Natural killer cell (primary cell): ENCODE data around the gene MTERF1. TPM values are rescaled to one million over a fixed set of nuclear protein-coding genes. Genes with fewer than 3 reads are reported as not detected.

Experiments used
- ATAC-seq, 3 donors: fragments of 150-1000 bp in 2 of 3; fragments of 200-7000 bp in 1 of 3; cut with Tn5 transposase; 1 replicate in 1 of 3; 2 replicates in 2 of 3; pipeline ENCODE4 v1.10.0; 2021; ENCODE audit warnings: mild to moderate bottlenecking in 2 of 3, moderate library complexity in 2 of 3
- DNase-seq, 2 donors: peaks; one replicate each; pipeline versions ENCODE4 v3.0.0 to v3.0.0-alpha.2; 2013 to 2021; ENCODE audit warnings: mixed read lengths in 1 of 2
- H3K27ac ChIP-seq: one replicate; pipeline ENCODE4 v1.5.1; 2013; ENCODE audit warnings: mild to moderate bottlenecking, low read length
- H3K27me3 ChIP-seq: one replicate; pipeline ENCODE4 v1.6.1; 2013; ENCODE audit warnings: low read length; ENCODE audit not compliant: control insufficient read depth, insufficient read depth
- H3K36me3 ChIP-seq: one replicate; pipeline ENCODE4 v1.6.1; 2013; ENCODE audit warnings: low read length; ENCODE audit not compliant: control insufficient read depth, insufficient read depth
- H3K4me1 ChIP-seq: one replicate; pipeline ENCODE4 v1.6.1; 2013; ENCODE audit warnings: low read length; ENCODE audit not compliant: control insufficient read depth, insufficient read depth
- H3K4me3 ChIP-seq: one replicate; pipeline ENCODE4 v1.5.1; 2013; ENCODE audit warnings: low read length
- H3K9me3 ChIP-seq: one replicate; pipeline ENCODE4 v1.6.1; 2013; ENCODE audit warnings: low read length; ENCODE audit not compliant: control insufficient read depth, insufficient read depth
- H3K27ac Mint-ChIP-seq, 2 donors: one replicate each; pipeline ENCODE4 v1.8.0; 2022; ENCODE audit warnings: mild to moderate bottlenecking in 2 of 2, mixed read lengths in 2 of 2, moderate library complexity in 1 of 2
- H3K27me3 Mint-ChIP-seq, 2 donors: one replicate each; pipeline ENCODE4 v1.8.0; 2022; ENCODE audit warnings: low read depth in 2 of 2, mixed read lengths in 2 of 2
- H3K36me3 Mint-ChIP-seq: one replicate; pipeline ENCODE4 v1.8.0; 2022; ENCODE audit warnings: mixed read lengths
- H3K4me1 Mint-ChIP-seq, 2 donors: one replicate each; pipeline ENCODE4 v1.8.0; 2022; ENCODE audit warnings: mixed read lengths in 2 of 2
- H3K4me3 Mint-ChIP-seq: one replicate; pipeline ENCODE4 v1.8.0; 2022; ENCODE audit warnings: mild to moderate bottlenecking, moderate library complexity, mixed read lengths
- H3K9me3 Mint-ChIP-seq, 2 donors: one replicate each; pipeline ENCODE4 v1.8.0; 2022; ENCODE audit warnings: mixed read lengths in 2 of 2
- WGBS: methylation state at CpG from one replicate; pipeline ENCODE4 v1.1.7; 2013; ENCODE audit warnings: missing lambda C conversion rate; ENCODE audit not compliant: insufficient coverage; 5-methylcytosine and 5-hydroxymethylcytosine counted together
- intact Hi-C: fragments of 100-400 bp; cut with micrococcal nuclease; formaldehyde crosslinking; loops from one replicate; pipeline ENCODE4 v1.14.2; 2022
- total RNA-seq, 4 donors: library from RNA; stranded (reverse); fragments of 120-200 nt in 1 of 4; gene quantifications; one replicate each; pipeline versions ENCODE4 v1.2.3 to v1.2.4, GENCODE V29; 2013 to 2022
- TF ChIP-seq, protein P1 (sequence below): fragments of 200-600 bp; IDR thresholded peaks from one replicate; pipeline ENCODE4 v1.8.0; 2022; ENCODE audit warnings: antibody characterized with exemption

MTERF1 gene
- total RNA-seq, 3 donors from 2014 or later (not counting 1 experiment from before 2014, with no cell fraction given) = 15.7 to 20.0 (median 19.0) TPM

GRCh38 chr7:91846436-91846835 lies 34.1 kb downstream of the MTERF1 start:
- intact Hi-C loops = no loop called here

DNA sequence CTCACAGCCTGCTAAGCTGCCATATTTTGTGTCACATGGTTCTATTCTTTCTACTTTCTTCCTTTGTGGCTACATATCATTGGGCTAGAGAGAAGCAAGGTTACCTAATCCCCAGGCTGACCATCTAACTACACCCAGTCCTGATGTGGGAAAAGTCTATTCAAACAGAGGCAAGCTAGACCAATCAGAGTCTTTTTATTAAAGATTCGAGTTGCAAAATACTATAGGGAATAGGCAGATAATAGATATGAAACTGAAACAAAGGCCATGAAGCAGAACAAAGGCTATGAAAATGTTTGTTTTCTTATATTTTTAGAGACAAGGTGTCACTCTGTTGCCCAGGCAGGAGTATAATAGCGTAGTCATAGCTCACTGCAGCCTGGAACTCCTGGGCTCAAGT lies 36.7 kb downstream of the MTERF1 start:
- Mint-ChIP-seq H3K4me3 (no peak overlapping the region), H3K9me3 (peaks cover 3 to 4% of the 10 kb centered on the region in 2 donors), H3K27me3 (no peaks in the 10 kb centered on the region), H3K27ac (no peak overlapping the region), H3K36me3 (no peaks in the 10 kb centered on the region), H3K4me1 (peaks cover 0 to 5% of the 10 kb centered on the region in 2 donors)
- no peak overlapping the region for H3K4me3 ChIP-seq
- TF ChIP-seq, protein P1, sequence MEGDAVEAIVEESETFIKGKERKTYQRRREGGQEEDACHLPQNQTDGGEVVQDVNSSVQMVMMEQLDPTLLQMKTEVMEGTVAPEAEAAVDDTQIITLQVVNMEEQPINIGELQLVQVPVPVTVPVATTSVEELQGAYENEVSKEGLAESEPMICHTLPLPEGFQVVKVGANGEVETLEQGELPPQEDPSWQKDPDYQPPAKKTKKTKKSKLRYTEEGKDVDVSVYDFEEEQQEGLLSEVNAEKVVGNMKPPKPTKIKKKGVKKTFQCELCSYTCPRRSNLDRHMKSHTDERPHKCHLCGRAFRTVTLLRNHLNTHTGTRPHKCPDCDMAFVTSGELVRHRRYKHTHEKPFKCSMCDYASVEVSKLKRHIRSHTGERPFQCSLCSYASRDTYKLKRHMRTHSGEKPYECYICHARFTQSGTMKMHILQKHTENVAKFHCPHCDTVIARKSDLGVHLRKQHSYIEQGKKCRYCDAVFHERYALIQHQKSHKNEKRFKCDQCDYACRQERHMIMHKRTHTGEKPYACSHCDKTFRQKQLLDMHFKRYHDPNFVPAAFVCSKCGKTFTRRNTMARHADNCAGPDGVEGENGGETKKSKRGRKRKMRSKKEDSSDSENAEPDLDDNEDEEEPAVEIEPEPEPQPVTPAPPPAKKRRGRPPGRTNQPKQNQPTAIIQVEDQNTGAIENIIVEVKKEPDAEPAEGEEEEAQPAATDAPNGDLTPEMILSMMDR = no peak
- no peaks in the 10 kb centered on the region for H3K27me3 ChIP-seq
- WGBS = 69% methylated on average over 2 of the region's 2 CpGs
- peaks cover 5% of the 10 kb centered on the region for H3K9me3 ChIP-seq
- no peak for ATAC-seq
- H3K36me3 ChIP-seq = no peaks in the 10 kb centered on the region
- H3K27ac ChIP-seq = no peak overlapping the region
- DNase-seq = no peak
- intact Hi-C loops = no loop called here
- H3K4me1 ChIP-seq = no peaks in the 10 kb centered on the region

More at GRCh38 chr7:91846436-91846835, 34.1 kb downstream of the MTERF1 start:
- Mint-ChIP-seq H3K36me3 (no peaks in the 10 kb centered on the region), H3K4me3 (no peak overlapping the region), H3K27ac (no peak overlapping the region), H3K27me3 (no peaks in the 10 kb centered on the region), H3K4me1 (peaks cover 0 to 5% of the 10 kb centered on the region in 2 donors), H3K9me3 (peaks cover 3 to 4% of the 10 kb centered on the region in 2 donors)
- TF ChIP-seq, protein P1 = no peak
- no peak for ATAC-seq
- DNase-seq = no peak
- no peak overlapping the region for H3K27ac ChIP-seq
- no peak overlapping the region for H3K4me3 ChIP-seq
- H3K9me3 ChIP-seq = peaks cover 5% of the 10 kb centered on the region
- H3K27me3 ChIP-seq = no peaks in the 10 kb centered on the region
- no peaks in the 10 kb centered on the region for H3K4me1 ChIP-seq
- H3K36me3 ChIP-seq = no peaks in the 10 kb centered on the region

- no peak overlapping the region for H3K27ac ChIP-seq
- TF ChIP-seq, protein P1 = no peak
- H3K27me3 ChIP-seq = no peaks in the 10 kb centered on the region
- Mint-ChIP-seq H3K4me3 (no peak overlapping the region), H3K27me3 (no peaks in the 10 kb centered on the region), H3K4me1 (no peaks in the 10 kb centered on the region), H3K9me3 (no peaks in the 10 kb centered on the region), H3K36me3 (no peaks in the 10 kb centered on the region), H3K27ac (no peak overlapping the region)
- peaks cover 5% of the 10 kb centered on the region for H3K9me3 ChIP-seq
- DNase-seq (no peak), ATAC-seq (no peak)
- 87% methylated on average over 2 of the region's 2 CpGs for WGBS
- no peaks in the 10 kb centered on the region for H3K36me3 ChIP-seq
- no peak overlapping the region for H3K4me3 ChIP-seq
- intact Hi-C loops = loop anchor here (10.0 kb wide), 1 partner anchor 606 kb away; the partner anchor contains the start of gene GATAD1
- H3K4me1 ChIP-seq = no peaks in the 10 kb centered on the region
Observed at GRCh38 chr7:91838439-91838838, 42.1 kb downstream of the MTERF1 start.

DNA sequence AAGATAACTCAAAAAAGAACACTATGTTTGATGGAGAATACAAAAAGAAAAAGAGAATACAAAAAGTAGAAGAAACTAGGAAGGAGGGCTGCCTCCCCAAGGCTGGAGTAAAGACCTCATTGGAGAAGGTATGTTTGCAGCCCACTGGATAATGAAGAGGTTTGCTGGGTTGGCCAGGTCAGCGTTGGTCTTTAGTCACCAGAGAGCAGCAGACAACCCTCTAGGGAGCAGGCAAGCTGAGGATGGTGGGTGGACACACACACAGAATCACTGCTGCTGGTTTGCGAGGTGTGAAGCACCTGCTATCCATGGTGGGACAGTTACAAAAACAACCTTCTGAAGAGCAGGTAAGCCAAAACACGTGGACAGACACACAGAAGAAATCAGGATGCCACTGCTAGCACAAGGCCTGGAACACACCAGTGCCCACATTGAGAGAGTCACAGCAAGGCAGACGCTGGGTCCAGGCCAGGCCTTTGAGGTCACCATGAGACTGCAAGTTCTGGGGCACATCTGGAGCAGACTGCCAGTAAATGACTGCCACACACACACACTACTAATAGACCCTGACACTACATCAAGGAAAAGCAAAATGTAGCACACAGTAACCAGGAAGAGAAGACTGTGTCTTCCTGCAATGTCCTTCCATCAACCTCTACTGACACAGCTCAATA lies 43.0 kb downstream of the MTERF1 start:
- Mint-ChIP-seq H3K4me3 (no peak overlapping the region), H3K27ac (no peak overlapping the region), H3K9me3 (no peaks in the 10 kb centered on the region), H3K36me3 (no peaks in the 10 kb centered on the region), H3K27me3 (no peaks in the 10 kb centered on the region), H3K4me1 (no peaks in the 10 kb centered on the region)
- TF ChIP-seq, protein P1 = no peak
- H3K27me3 ChIP-seq = no peaks in the 10 kb centered on the region
- DNase-seq (no peak), ATAC-seq (no peak)
- intact Hi-C loops = loop anchor here (10.0 kb wide), 1 partner anchor 607 kb away; the partner anchor contains the start of gene GATAD1
- peaks cover 5% of the 10 kb centered on the region for H3K9me3 ChIP-seq
- WGBS = 54% methylated on average over 4 of the region's 4 CpGs
- no peak overlapping the region for H3K27ac ChIP-seq
- H3K4me1 ChIP-seq = no peaks in the 10 kb centered on the region
- H3K36me3 ChIP-seq = no peaks in the 10 kb centered on the region
- H3K4me3 ChIP-seq = no peak overlapping the region
